ENCODE results near the gene DVL2.

GRCh38 chr17:7246779-7247178 lies 12.5 kb upstream of the DVL2 start:
- TF ChIP-seq POLR2A (IDR thresholded peaks at IDR 0.05): no peak
- TF ChIP-seq CTCF (IDR thresholded peaks at IDR 0.05): no peak
- TF ChIP-seq EP300 (IDR thresholded peaks at IDR 0.05): no peak

All from sigmoid colon (tissue), 4 donors.